Measurements from ENCODE around the gene DIAPH1.

Gene DIAPH1

DNA sequence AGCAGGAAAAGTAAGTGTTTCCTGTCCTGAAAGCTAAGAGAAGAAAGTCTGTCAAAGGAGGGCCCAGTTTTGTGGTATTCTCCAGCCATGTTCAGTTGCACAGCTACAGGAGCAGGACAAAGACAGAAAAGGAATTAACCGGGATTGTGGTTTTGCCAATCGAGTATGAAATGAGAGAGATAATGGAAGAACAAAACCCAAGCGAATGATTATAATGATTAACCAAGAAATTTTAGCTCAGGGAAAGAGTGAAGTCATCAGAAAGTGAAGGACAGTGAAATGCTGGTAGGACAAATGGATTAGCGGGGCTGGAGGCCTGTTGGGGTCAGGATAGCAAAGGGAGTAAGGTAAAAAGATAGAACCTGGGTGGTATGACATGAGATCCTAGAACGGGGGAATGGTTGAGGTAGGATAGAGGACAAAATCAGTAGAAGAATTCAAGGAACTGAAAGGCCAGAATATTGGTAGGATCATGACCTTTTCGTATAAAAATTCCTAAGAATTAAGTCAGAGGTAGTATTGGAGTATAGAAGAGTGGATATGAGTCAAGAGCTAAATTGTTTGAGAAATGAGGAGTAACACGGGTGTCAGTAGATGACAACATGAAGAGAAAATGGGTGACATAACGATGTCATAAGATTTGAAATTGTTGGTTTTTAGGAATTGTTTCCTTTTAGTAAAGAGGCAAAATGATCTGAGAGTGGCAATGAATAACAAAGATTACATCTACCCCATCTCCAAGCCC, 52.8 kb downstream of the DIAPH1 start:
- DNase-seq (ENCODE audit: low read depth in 2 of 3, low spot score in 1 of 3), result no peak

DNA sequence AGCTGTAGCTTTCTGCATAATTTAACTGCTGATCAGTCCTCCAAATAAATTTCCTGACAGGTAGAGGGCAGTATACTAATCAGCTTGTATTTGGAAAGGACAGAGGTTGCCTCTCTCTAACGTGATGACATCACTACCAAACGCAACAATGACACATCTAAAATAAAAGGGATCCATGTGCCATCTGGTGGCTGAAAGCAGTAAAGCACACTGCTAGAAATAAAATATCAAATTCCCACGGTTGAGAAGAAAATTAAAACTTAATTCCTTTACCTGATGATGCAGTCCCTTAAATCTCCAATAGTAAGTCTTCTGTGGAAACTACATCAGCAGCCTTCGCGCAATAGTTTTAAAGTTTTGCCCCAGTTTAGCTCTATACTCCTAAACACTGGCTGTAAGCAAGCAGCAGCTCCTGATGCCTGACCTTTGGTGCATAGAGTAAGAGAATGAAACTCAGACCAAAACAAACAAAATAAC, 54.5 kb downstream of the DIAPH1 start:
- peak; percentile 20 to 84 (median 40) for DNase-seq (ENCODE audit: low read depth in 2 of 3, low spot score in 1 of 3)

DNA sequence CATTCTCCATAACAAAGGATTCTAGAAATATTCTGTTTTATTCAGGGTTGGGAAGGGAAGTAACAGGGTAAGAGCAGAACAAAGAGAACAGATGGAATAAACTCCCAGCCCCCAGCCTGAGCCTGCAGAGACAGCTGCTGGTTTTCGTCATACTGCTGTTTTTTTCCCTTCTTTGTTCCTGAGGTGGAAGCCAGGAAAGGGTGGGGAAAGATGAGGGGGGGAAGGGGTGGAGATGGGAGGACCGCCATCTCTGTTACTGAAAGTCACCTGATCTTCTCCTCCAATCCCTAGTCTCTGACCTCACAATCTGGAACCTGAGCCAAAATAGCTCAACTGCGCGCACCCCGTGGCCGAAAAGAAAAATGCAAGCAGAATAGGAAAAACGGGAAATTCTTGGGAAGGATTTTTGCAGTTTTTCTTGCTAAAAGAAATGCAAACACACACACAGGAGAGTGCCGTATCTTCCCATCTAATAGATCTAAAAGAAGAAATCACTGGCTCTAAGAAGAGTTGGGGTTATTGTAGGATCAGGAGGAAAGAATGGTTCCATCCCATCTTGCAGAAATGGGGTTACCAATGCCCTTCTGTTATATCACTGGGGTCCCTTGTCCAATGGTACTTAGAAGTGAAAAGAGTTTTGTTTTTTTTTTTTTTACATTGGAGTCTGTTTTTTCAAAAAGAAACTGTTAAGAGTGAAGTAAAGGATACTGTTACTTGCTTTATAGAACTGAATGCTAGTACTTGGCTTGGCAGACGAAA, 57.9 kb downstream of the DIAPH1 start:
- DNase-seq (ENCODE audit: low read depth in 2 of 3, low spot score in 1 of 3), result no peak

DNA sequence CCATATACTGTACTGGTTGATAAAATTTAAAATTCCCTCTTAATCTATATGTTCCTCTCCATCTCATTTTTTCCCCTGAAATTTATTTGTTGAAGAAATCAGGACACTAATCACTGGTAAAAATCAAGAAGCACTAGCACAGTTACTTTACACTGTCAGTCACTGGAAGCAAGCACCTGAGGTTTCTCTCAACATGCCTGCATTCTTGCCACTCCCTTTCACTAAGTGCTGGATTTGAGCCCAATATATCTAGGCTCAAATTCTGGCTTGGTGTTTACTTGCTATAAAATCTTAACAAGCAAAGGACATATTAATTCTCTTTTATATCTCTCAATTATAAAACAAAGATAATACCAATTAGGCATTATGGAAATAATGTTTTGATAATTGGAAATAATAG, 58.6 kb downstream of the DIAPH1 start:
- no peak for DNase-seq (ENCODE audit: low read depth in 2 of 3, low spot score in 1 of 3)

DNA sequence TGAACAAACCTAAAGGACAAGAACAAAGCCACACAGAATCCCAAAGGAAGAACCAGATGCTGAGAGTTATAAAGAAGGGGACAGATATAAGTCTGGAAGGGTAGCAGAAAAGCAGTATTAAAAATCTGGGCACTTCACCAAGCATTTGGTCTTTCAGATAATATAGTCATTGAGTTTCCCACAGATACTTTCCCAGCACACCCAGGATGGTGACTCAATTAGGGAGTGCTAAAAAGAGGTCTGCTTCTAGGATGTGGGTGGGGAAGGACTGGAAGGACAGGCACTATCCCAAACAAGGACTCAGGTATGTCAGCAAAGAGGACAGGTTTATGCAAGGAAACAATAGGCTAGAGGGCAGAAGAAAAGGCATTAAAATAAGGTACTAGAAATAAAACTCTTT, 59.3 kb downstream of the DIAPH1 start:
- DNase-seq (ENCODE audit: low read depth in 2 of 3, low spot score in 1 of 3), result no peak

DNA sequence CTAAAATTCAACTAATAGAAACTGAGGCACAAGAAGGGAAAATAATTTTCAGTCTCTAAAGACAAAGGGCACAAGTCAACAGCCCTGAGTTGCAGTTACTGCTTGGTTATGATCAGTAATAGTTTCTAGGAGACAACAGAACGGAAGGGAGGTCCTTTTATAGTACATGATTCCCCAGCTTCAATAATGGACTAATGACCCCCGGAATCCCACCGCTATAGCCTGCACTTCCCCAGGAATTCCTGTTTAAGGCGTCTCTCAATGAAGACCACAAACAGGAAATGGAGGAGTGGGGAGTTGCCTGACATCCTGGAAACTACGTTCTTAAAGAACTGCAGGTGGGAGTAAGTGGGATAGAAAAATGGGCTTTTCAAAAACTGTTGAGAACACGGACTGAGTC, 60.6 kb downstream of the DIAPH1 start:
- DNase-seq (ENCODE audit: low read depth in 2 of 3, low spot score in 1 of 3), result no peak

DNA sequence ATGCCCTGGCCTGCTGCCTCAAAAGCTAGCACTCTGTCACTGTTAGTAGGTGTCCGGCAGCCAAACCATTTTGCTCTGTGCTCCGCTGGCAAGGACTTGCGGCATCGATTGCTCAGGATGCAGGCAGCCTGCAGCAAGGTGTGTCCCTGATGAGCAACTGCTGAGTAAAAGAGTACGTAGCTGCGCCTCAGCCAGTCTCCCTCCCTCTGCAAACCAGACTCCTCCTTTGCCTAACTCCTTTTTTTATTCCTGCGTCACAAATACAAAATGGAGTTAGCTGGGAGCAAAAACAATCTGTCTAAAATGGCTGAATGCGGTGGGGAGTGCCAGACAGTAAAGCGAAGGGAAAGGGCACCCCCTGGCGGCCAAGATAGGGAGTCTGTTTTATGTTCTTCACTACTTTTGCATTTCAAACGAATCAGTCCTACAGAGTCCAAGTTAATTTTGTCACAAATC, 61.1 kb downstream of the DIAPH1 start:
- peak; percentile 58 to 68 (median 68) for DNase-seq (ENCODE audit: low read depth in 2 of 3, low spot score in 1 of 3)

DNA sequence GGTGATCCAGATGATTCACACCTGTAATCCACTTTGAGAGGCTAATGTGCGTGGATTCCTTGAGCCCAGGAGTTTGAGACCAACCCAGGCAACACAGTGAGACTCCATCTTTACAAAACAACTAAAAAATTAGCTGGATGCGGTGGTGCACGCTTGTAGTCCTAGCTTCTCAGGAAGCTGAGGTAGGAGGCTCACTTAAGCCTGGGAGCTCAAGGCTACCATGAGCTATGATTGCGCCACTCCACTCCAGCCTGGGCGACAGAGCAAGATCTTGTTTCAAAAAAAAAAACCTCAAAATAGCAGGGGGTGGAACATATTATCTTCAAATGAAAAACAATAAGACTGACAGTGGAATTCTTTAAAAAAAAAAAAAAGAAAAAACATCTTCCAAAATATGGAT, 70.9 kb downstream of the DIAPH1 start:
- DNase-seq (ENCODE audit: low read depth in 2 of 3, low spot score in 1 of 3), result no peak

DNA sequence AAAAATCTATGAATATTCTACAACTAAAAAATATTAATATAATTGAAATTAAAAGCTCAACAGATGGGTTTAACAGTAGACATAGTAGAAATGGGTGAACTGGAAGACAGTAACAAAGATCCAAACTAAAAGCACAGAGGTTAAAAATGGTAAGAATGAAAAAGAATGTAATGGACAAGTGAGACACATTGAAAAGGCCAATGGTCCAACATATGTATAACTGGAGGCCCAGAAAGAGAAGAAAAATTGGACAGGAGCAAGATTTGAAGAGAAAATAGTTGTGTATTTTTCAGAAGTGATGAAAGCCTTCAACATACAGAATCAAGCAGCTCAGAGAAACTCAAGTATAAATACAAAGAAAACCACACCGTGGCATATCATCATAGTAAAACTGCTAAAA, 71.3 kb downstream of the DIAPH1 start:
- DNase-seq (ENCODE audit: low read depth in 2 of 3, low spot score in 1 of 3), result no peak

DNA sequence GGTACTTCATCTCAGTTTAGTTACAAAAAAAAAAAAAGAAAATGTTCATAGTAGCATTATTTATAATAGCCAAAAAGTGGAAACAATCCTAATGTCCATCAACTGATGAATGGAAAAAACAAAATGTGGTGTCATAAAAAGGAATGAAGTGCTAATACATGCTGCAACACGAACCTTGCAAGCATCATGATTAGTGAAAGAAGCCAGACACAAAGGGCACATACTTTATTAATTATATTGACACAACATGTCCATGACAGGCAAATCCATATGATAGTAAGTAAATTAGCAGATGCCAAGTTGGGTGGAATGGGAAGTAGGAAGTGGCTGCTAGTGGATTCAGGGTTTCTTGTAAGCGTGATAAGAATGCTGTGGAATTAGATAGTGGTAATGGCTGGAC, 75.7 kb downstream of the DIAPH1 start:
- DNase-seq (ENCODE audit: low read depth in 2 of 3, low spot score in 1 of 3), result no peak

DNA sequence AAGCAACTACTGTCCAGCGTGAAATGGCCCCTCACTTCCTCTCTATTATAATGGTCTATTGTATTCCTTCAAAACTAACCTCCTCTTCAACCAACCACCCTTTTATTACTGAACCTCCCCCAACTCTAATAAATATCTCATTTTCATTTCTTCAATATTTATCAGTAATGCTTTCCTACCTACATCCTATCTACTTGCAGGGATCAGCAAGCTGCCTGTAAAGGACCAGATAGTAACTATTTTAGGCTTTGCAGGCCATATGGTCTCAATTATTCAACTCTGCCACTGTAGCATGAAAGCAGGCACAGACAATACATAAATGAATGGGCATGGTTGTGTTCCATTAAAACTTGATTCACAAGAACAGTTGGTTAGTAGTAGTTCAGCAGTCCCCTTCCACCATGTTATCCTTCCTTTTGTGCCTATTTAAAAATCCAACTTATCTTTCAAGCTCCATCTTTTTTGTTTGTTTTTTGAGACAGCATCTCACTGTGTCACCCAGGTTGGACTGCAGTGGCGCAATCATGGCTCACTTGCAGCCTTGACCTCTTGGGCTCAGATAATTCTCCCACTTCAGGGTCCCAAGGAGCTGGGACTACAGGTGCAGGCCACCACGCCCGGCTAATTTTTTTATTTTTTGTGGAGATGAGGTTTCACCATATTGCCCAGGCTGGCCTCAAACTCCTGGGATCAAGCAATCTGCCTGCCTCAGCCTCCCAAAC, 84.1 kb downstream of the DIAPH1 start:
- DNase-seq (ENCODE audit: low read depth in 2 of 3, low spot score in 1 of 3), result no peak

DNA sequence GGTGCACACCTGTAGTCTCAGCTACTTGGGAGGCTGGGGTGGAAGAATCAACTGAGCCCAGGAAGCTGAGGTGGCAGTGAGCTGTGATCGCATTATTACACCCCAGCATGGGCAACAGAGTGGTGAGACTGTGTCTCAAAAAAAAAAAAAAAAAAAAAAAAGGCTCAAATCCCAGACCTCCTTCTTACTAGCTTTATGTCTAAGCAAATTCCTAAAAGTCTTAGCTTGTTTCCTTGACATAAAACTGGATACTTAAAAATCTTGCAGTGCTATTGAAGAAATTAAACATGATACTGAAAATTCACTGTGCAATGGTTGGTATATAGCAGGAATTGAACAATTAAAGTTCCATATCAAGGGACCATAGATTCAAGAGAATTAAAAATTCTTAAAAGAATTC, 84.9 kb downstream of the DIAPH1 start:
- no peak for DNase-seq (ENCODE audit: low read depth in 2 of 3, low spot score in 1 of 3)

DNA sequence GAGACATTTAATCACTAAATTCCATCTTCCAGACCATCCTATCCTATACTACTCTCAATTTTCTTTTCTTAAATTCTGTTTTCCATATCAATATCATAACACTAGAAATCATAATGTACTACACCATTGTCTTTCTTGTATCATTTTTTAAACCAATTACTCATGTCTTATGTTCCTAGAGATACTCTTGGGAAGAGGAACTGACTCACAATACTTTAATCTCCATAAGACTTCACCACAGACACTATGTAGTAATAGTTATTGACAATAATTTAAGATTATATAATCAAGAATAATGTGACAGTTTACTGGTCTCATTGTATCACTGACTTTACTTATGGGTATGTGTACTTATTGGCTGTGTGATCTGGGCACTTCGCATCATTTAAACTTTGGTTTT, 86.1 kb downstream of the DIAPH1 start:
- no peak for DNase-seq (ENCODE audit: low read depth in 2 of 3, low spot score in 1 of 3)

DNA sequence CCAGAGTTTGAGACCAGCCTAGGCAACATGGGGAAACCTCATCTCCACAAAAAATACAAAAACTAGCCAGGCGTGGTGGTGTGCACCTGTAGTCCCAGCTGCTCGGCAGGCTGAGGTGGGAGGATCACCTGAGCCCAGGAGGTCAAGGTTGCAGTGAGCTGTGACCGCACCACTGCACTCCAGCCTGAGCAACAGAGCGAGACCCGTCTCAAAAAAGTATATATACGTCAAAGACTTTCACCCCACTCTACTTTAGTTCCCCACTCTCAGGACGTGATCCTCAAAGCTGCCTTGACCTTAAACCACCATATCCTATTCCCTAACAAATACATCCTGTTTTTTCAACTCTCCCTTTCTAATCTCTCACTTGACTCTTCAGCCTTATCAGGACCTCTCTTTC, 88.9 kb downstream of the DIAPH1 start:
- no peak for DNase-seq (ENCODE audit: low read depth in 2 of 3, low spot score in 1 of 3)

DNA sequence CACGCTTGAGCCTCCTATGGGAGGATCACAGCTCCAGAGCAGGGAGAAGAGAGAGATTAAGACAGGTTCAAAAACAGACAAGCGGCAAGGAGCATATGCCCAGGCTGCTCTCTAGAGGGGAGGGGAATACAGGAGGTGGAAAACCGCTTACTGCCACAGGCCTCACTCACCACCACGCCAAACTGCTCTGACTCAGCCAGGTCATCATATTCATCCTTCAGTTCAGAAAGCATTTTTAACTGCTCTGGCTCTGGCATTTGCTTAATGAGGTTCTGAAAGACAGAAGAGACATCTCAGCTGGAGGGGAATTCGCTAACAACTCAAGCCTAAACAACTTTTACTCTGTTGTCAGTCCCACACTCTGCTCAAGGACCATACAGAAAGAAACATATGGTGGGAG, 89.8 kb downstream of the DIAPH1 start:
- DNase-seq (ENCODE audit: low read depth in 2 of 3, low spot score in 1 of 3), result no peak

DNA sequence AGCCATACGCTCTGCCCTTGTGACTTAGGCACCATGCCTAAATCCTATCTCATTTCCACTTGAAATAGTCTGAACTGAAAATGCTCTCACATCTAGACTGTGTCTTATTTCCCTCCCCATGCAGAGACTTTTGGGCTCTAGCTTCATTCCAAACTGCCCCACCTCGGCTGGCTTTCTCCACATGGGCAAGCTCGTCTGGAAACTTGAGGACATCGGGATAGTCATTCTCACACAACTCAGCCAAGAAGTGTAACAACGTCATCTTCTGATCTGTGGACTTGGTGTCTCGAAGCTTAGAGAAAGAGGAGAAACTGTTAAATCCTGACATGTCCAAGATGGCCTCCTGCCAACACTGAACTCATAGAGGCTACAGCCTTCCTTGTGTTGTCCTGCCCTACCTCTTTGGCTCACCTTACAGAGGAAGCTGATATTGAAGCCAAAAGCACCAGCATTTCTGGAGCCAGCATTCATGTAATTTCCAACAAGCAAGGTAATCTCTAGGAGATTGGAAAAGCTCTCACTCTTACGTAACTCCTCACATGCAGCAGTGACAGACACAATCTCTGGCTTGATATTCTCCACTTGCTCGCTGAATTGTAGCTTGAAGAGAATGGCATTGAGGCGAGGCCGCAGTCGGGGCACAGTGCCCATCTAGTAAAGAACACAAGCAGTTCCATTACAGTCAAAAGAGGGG, 90.4 kb downstream of the DIAPH1 start:
- no peak for DNase-seq (ENCODE audit: low read depth in 2 of 3, low spot score in 1 of 3)

DNA sequence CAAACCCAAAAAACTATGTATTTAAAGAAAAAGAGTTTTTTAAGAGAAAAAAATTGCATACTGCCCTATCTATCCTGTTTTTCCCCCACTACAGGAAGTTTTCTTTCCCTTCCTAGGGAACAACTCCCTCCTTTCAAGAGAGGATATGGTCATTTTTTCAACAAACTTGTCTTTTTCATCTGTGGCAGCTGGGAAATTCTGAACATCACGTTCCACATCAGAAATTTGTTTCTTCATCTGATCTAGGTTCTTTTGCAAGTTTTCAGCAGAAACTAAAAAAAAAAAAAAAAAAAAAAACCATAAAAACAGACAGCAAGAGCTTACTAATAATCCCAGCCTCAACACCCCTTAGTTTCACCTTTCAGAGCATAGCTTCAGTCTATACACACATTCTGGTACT, 91.4 kb downstream of the DIAPH1 start:
- DNase-seq (ENCODE audit: low read depth in 2 of 3, low spot score in 1 of 3), result no peak

DNA sequence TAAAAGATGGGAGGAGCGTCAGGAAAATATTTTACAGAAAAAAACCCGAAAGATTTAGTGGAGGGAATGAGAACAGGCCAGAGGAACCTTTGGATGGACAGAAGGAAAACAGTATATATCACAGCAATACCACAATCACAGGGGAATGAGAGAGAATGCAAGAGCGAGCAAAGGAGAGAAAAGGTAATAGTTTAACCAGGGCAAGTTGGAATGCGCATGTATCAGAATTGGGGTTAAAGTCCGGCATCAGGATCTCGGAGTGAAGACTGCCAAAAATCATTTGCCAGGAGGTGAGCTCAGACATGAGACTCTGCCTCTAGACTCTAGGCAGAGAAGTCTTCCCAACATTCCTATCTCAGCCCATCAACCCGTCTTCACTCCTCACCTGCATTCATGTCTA, 93.1 kb downstream of the DIAPH1 start:
- DNase-seq (ENCODE audit: low read depth in 2 of 3, low spot score in 1 of 3), result no peak

DNA sequence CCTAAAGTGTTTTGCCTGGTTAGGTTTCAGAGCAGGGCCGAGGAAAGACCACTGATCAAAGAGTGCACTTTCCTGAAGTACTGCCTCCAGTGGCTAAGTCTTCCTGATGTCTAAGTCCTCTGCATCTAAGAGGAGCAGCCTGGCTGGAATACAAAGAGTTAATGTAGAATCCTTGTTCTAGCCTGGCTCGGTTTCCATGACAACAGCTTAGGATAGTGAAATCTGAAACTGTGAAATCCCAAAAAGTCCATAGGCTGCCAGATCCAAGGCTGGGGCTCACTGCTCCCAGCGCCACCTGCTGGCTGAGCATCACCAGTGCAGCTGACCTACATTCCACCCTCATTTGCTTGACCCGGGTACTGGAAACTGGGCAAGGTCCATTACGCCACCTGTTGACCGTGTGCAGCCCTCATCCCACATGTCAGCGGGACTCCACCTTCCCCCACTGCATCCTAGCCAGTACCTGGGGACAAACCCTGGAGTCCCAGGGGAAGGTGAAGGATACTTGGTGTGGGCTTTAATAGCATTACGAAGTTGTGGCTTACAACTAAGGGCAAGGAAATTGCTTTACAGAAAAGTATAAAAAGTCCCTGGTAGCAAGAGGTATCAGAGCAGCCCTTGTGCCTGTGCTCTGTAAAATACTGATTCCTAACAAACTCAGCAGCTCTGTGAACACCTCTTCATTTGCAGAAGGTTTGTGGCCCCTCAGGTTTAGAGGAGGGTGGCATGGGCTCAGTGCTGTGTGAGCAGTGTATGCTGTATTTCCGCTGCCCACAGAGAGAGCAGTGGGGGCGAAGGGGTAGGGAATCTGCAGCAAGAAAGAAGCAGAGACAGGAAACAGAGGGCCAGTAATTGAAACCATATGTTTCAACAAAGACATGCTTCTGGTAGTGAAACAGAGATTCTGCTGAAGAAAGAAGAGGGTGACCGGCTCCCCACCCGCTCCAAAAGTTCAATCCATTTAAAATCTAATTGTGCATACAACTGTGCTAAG, 93.9 kb downstream of the DIAPH1 start:
- peak in 1 of 3 donors; percentile 38 for DNase-seq (ENCODE audit: low read depth in 2 of 3, low spot score in 1 of 3)

DNA sequence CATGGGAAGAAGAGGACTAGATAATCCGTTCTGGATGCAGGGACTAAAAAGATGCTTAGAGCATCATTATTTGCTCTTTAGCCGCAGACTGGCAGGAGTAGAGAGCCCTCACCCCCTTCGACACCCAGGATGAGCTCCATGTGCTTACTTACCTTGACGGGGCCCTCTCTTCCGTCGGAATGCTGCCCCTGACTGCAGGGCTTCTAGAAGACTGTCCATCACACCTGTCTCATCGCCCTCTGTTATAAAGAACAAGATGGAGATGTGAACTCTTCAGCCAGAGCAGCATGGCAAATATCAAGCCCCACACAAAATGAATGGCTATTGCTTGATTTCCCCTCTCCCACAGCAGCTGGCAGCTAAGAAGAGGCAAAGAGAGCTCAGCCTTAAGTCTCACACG, 94.8 kb downstream of the DIAPH1 start:
- no peak for DNase-seq (ENCODE audit: low read depth in 2 of 3, low spot score in 1 of 3)
